Ascending aorta (tissue), 2 donors: Measurements from ENCODE around the gene GPR156. TPM values are rescaled to one million over a fixed set of nuclear protein-coding genes. Genes with fewer than 3 reads are reported as not detected.
A peak's percentile ranks its signal among the peaks of the same experiment; 100 is the strongest.
"Not testable (repeated sequence)": the region's sequence is repeated elsewhere in the genome, so short reads cannot be mapped to it uniquely, and the experiment has no call there.

Source experiments
- DNase-seq, 2 donors: peaks; one replicate each; pipeline ENCODE4 v3.0.0-alpha.2; 2019; ENCODE audit warnings: low spot score in 2 of 2
- H3K27ac ChIP-seq, 2 donors: fragments of 200-600 bp; sonication (generic); one replicate each; pipeline ENCODE4 v1.5.1; 2016 to 2017; ENCODE audit warnings: mild to moderate bottlenecking in 1 of 2
- H3K27me3 ChIP-seq: fragments of 200-600 bp; sonication (generic); one replicate; pipeline ENCODE4 v1.5.1; 2017
- H3K36me3 ChIP-seq, 2 donors: fragments of 200-600 bp; sonication (generic); one replicate each; pipeline ENCODE4 v1.5.1; 2016
- H3K4me1 ChIP-seq, 2 donors: fragments of 200-600 bp; sonication (generic); one replicate each; pipeline ENCODE4 v1.5.1; 2016 to 2017; ENCODE audit warnings: mild to moderate bottlenecking in 1 of 2
- H3K4me3 ChIP-seq, 2 donors: fragments of 200-600 bp; sonication (generic); one replicate each; pipeline ENCODE4 v1.5.1; 2016 to 2017; ENCODE audit warnings: mild to moderate bottlenecking in 1 of 2
- H3K9me3 ChIP-seq, 2 donors: fragments of 200-600 bp; sonication (generic); one replicate each; pipeline ENCODE4 v1.5.1; 2016
- intact Hi-C: fragments of 100-400 bp; cut with DNase I; formaldehyde crosslinking; loops from one replicate; pipeline ENCODE4 v1.15.1; 2023
- total RNA-seq: library from RNA; depleted of rRNA; stranded (reverse); fragments of >200 nt; gene quantifications from one replicate; pipeline ENCODE4 v1.1.0, GENCODE V29; 2016
- TF ChIP-seq, protein P1 (sequence below), 3 experiments: fragments of 200-600 bp in 2 of 3; fragments of 450-650 bp in 1 of 3; sonication (generic) in 2 of 3; IDR thresholded peaks; one replicate each; pipeline ENCODE4 v1.5.1; 2016 to 2019; ENCODE audit warnings: antibody characterized with exemption in 3 of 3, mild to moderate bottlenecking in 1 of 3, moderate library complexity in 1 of 3

The GPR156 gene
- not detected for total RNA-seq

- TF ChIP-seq, protein P1, sequence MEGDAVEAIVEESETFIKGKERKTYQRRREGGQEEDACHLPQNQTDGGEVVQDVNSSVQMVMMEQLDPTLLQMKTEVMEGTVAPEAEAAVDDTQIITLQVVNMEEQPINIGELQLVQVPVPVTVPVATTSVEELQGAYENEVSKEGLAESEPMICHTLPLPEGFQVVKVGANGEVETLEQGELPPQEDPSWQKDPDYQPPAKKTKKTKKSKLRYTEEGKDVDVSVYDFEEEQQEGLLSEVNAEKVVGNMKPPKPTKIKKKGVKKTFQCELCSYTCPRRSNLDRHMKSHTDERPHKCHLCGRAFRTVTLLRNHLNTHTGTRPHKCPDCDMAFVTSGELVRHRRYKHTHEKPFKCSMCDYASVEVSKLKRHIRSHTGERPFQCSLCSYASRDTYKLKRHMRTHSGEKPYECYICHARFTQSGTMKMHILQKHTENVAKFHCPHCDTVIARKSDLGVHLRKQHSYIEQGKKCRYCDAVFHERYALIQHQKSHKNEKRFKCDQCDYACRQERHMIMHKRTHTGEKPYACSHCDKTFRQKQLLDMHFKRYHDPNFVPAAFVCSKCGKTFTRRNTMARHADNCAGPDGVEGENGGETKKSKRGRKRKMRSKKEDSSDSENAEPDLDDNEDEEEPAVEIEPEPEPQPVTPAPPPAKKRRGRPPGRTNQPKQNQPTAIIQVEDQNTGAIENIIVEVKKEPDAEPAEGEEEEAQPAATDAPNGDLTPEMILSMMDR (IDR thresholded peaks at IDR 0.05), result no peak
- no peaks in the 10 kb centered on the region for H3K36me3 ChIP-seq
- DNase-seq, result no peak
- no peak within 1 kb of the TSS for H3K27ac ChIP-seq
- no peaks in the 10 kb centered on the region for H3K27me3 ChIP-seq
- intact Hi-C loops, result no loop called here
- H3K4me1 ChIP-seq, result no peaks in the 10 kb centered on the region
- no peaks in the 10 kb centered on the region for H3K9me3 ChIP-seq
- peak within 1 kb of the TSS; percentile 69 to 70 for H3K4me3 ChIP-seq
These were observed at the start of gene GPR156 for GRCh38 chr3:120284747-120285507. GPR156 (minus strand) TSS chr3:120285222; CDS start chr3:120244098, 41,124 bp downstream.

DNA sequence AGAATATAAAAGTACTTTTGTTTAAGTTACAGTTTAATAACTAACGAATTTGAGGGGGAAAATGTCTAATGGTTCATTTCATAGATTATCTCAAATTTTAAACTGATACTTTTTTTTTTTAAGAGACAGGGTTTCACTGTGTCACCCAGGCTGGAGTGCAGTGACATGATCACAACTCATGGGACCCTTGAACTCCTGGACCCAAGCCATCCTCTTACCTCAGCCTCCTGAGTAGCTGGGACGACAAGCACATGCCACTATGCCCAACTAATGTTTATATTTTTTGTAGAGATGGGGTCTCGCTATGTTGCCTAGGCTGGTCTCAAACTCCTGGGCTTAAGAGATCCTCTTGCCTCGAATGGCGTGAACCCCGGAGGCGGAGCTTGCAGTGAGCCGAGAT, 47.6 kb upstream of the GPR156 start:
- H3K27me3 ChIP-seq, result no peaks in the 10 kb centered on the region
- intact Hi-C loops, result no loop called here
- H3K4me3 ChIP-seq, result no peak overlapping the region
- peaks cover 22 to 47% of the 10 kb centered on the region in 2 donors for H3K36me3 ChIP-seq
- TF ChIP-seq, protein P1 (IDR thresholded peaks at IDR 0.05), result no peak
- H3K4me1 ChIP-seq, result no peaks in the 10 kb centered on the region
- no peaks in the 10 kb centered on the region for H3K9me3 ChIP-seq
- H3K27ac ChIP-seq, result no peak overlapping the region
- no peak for DNase-seq

DNA sequence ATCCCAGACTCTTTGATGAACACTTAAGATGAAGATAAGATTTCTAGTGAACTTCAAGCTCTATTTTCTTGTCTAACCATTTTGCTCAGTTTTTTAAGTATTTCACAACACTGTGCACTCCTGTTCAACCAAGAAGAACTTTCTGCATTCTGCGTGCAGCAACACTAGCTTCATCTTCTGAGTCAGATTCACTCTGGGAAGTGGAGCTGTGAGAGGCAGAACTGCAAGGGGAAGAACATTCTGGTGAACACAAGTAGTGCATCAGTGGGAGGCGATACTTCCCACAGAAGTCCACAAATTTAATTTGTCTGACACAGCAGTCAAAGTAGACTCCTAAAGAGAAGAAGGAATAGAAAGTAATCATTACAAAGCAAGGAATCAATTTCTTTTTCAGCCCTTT, 46.1 kb upstream of the GPR156 start:
- intact Hi-C loops, result no loop called here
- Histone ChIP-seq H3K27me3 (no peaks in the 10 kb centered on the region), H3K4me1 (no peaks in the 10 kb centered on the region), H3K9me3 (no peaks in the 10 kb centered on the region), H3K27ac (no peak overlapping the region), H3K36me3 (peaks cover 22 to 48% of the 10 kb centered on the region in 2 donors), H3K4me3 (no peak overlapping the region)
- DNase-seq, result no peak
- TF ChIP-seq, protein P1 (IDR thresholded peaks at IDR 0.05), result no peak

DNA sequence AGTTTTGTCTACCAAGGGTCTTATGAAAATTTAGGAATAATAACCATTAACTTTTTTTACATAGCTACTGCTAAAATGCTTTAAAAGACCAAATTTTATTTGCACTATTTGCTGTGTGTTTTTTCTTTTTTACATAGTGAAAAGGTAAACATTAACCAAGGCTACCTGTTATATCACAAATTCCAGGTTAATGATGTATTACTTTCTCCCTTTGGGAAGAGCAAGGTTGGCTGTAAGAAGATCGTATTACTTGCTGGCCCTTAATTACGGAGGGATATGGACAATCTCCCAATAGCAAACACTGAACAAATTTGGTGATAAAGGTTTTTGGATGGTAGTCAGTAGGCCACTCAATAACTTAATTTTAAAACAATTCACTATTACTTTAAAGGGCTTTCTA, 41.8 kb upstream of the GPR156 start:
- TF ChIP-seq, protein P1 (IDR thresholded peaks at IDR 0.05), result no peak
- H3K9me3 ChIP-seq, result no peaks in the 10 kb centered on the region
- H3K4me3 ChIP-seq, result no peak overlapping the region
- H3K4me1 ChIP-seq, result no peaks in the 10 kb centered on the region
- intact Hi-C loops, result no loop called here
- no peak overlapping the region for H3K27ac ChIP-seq
- H3K36me3 ChIP-seq, result peaks cover 16 to 37% of the 10 kb centered on the region in 2 donors
- no peak for DNase-seq
- H3K27me3 ChIP-seq, result no peaks in the 10 kb centered on the region

GRCh38 chr3:120324190-120324589, 39.2 kb upstream of the GPR156 start:
- Histone ChIP-seq H3K4me1 (no peaks in the 10 kb centered on the region), H3K4me3 (no peak overlapping the region), H3K27ac (no peak overlapping the region), H3K9me3 (no peaks in the 10 kb centered on the region), H3K27me3 (no peaks in the 10 kb centered on the region), H3K36me3 (peaks cover 8 to 19% of the 10 kb centered on the region in 2 donors)
- TF ChIP-seq, protein P1 (IDR thresholded peaks at IDR 0.05), result no peak
- no peak for DNase-seq
- intact Hi-C loops, result no loop called here

GRCh38 chr3:120323761-120324160, 38.7 kb upstream of the GPR156 start:
- peaks cover 6 to 19% of the 10 kb centered on the region in 2 donors for H3K36me3 ChIP-seq
- intact Hi-C loops, result not testable (repeated sequence)

More at GRCh38 chr3:120323761-120324160, 38.7 kb upstream of the GPR156 start:
- not testable (repeated sequence) for H3K9me3 ChIP-seq, H3K4me3 ChIP-seq, H3K4me1 ChIP-seq, H3K27me3 ChIP-seq, H3K27ac ChIP-seq, DNase-seq
